H1 (cell line): Measurements from ENCODE around the gene LAMB1. TPM values are rescaled to one million over a fixed set of nuclear protein-coding genes. Genes with fewer than 3 reads are reported as not detected.

ENCODE experiments used
- CTCF ChIA-PET: fragments of 300-600 bp; sonication (Branson Sonifier 250); formaldehyde crosslinking; loops from one replicate; lab custom pipeline; 2021; ENCODE audit not compliant: partially characterized antibody; lab: Charles Lee
- POLR2A ChIA-PET: fragments of 300-600 bp; sonication (Branson Sonifier 250); formaldehyde crosslinking; loops from one replicate; lab custom pipeline; 2021; ENCODE audit warnings: inconsistent platforms; ENCODE audit not compliant: partially characterized antibody; lab: Charles Lee
- DNase-seq, 2 experiments: peaks; one replicate each; pipeline versions ENCODE4 v3.0.0 to v3.0.0-alpha.2; 2010 to 2022; ENCODE audit warnings: low spot score in 2 of 2, low read depth in 1 of 2, mixed read lengths in 1 of 2
- FAIRE-seq: peaks from 2 replicates; lab custom pipeline; 2011; peaks lifted over from hg19 to GRCh38; lab: Jason Lieb, UNC
- H2AFZ ChIP-seq: 2 replicates; pipeline ENCODE4 v1.8.1; 2012; ENCODE audit warnings: low read length, inconsistent platforms
- H2AK5ac ChIP-seq: 2 replicates; pipeline ENCODE4 v1.6.1; 2013; ENCODE audit warnings: low read depth, low read length
- H2BK120ac ChIP-seq: replicated peaks from 2 replicates; pipeline ENCODE3; 2013; ENCODE audit warnings: low read depth, low read length, inconsistent platforms
- H2BK12ac ChIP-seq: 2 replicates; pipeline ENCODE4 v1.6.1; 2013; ENCODE audit warnings: low read depth, low read length
- H2BK15ac ChIP-seq: 2 replicates; pipeline ENCODE4 v1.6.1; 2013; ENCODE audit warnings: low read length
- H2BK20ac ChIP-seq: 2 replicates; pipeline ENCODE4 v1.6.1; 2013; ENCODE audit warnings: low read length
- H2BK5ac ChIP-seq: 2 replicates; pipeline ENCODE4 v1.6.1; 2013; ENCODE audit warnings: low read depth, low read length
- H3K14ac ChIP-seq: 2 replicates; pipeline ENCODE4 v1.6.1; 2013; ENCODE audit warnings: inconsistent platforms; ENCODE audit not compliant: insufficient read length
- H3K18ac ChIP-seq: 2 replicates; pipeline ENCODE4 v1.6.1; 2013; ENCODE audit warnings: low read length; ENCODE audit errors: extremely low read depth
- H3K23ac ChIP-seq: 2 replicates; pipeline ENCODE4 v1.6.1; 2013; ENCODE audit warnings: inconsistent platforms; ENCODE audit not compliant: insufficient read length
- H3K23me2 ChIP-seq: 2 replicates; pipeline ENCODE4 v1.6.1; 2013; ENCODE audit warnings: low read depth, low read length
- H3K27ac ChIP-seq: 2 replicates; pipeline ENCODE4 v1.6.1; 2011; ENCODE audit warnings: low read depth, low read length, inconsistent platforms
- H3K27me3 ChIP-seq, 4 experiments: replicated peaks in 1 of 4; 1 replicate in 1 of 4; 2 replicates in 3 of 4; pipeline versions ENCODE4 v1.6.1 to v1.8.1; 2011 to 2013; ENCODE audit warnings: low read length in 3 of 4, mild to moderate bottlenecking in 3 of 4, inconsistent platforms in 2 of 4, mixed read lengths in 2 of 4, moderate library complexity in 1 of 4; ENCODE audit not compliant: control insufficient read depth in 3 of 4, insufficient read depth in 3 of 4; ENCODE audit errors: extremely low read depth in 1 of 4
- H3K36me3 ChIP-seq, 4 experiments: 2 replicates each; pipeline versions ENCODE4 v1.6.1 to v1.8.1; 2011 to 2013; ENCODE audit warnings: mild to moderate bottlenecking in 4 of 4, low read length in 3 of 4, moderate library complexity in 2 of 4, control low read depth in 1 of 4, inconsistent platforms in 1 of 4; ENCODE audit not compliant: insufficient read depth in 4 of 4, control insufficient read depth in 2 of 4
- H3K4ac ChIP-seq: replicated peaks from 2 replicates; pipeline ENCODE3; 2013; ENCODE audit warnings: low read length, low read depth, mixed read lengths, inconsistent platforms; ENCODE audit not compliant: insufficient read length
- H3K4me1 ChIP-seq, 4 experiments: replicated peaks in 1 of 4; 1 replicate in 1 of 4; 2 replicates in 3 of 4; pipeline versions ENCODE4 v1.6.1 to v1.8.1; 2011 to 2013; ENCODE audit warnings: low read length in 3 of 4, inconsistent platforms in 2 of 4, mixed read lengths in 1 of 4; ENCODE audit not compliant: insufficient read depth in 4 of 4, control insufficient read depth in 3 of 4
- H3K4me2 ChIP-seq, 2 experiments: 2 replicates each; pipeline versions ENCODE4 v1.6.1 to v1.8.1; 2011 to 2013; ENCODE audit warnings: low read depth in 2 of 2, low read length in 2 of 2, control low read depth in 1 of 2, inconsistent platforms in 1 of 2, mild to moderate bottlenecking in 1 of 2; ENCODE audit not compliant: insufficient read depth in 1 of 2
- H3K4me3 ChIP-seq, 4 experiments: fragments of 200-600, 300-600 bp in 1 of 4; sonication (generic), shearing (Covaris generic), sonication (Bioruptor Twin) in 1 of 4; 2 replicates each; pipeline versions ENCODE4 v1.5.1 to v1.8.1; 2011 to 2016; ENCODE audit warnings: low read length in 4 of 4, low read depth in 3 of 4, control low read depth in 2 of 4, inconsistent platforms in 2 of 4, mild to moderate bottlenecking in 2 of 4, mixed read lengths in 1 of 4, moderate library complexity in 1 of 4; ENCODE audit not compliant: insufficient read depth in 2 of 4; ENCODE audit errors: extremely low read depth in 1 of 4
- H3K56ac ChIP-seq: replicated peaks from 2 replicates; pipeline ENCODE3; 2013; ENCODE audit warnings: low read depth, mild to moderate bottlenecking, mixed read lengths, low read length, inconsistent platforms; ENCODE audit not compliant: insufficient read length
- H3K79me1 ChIP-seq: 2 replicates; pipeline ENCODE4 v1.6.1; 2013; ENCODE audit warnings: low read depth, low read length, control low read depth
- H3K79me2 ChIP-seq, 2 experiments: 2 replicates each; pipeline versions ENCODE4 v1.6.1 to v1.8.1; 2012 to 2013; ENCODE audit warnings: low read length in 2 of 2, mild to moderate bottlenecking in 2 of 2, inconsistent platforms in 1 of 2; ENCODE audit not compliant: insufficient read depth in 2 of 2, control insufficient read depth in 1 of 2
- H3K9ac ChIP-seq, 4 experiments: replicated peaks in 1 of 4; 1 replicate in 1 of 4; 2 replicates in 3 of 4; pipeline versions ENCODE4 v1.6.1 to v1.8.1; 2011 to 2013; ENCODE audit warnings: low read depth in 3 of 4, low read length in 3 of 4, control low read depth in 2 of 4, mild to moderate bottlenecking in 2 of 4, moderate library complexity in 2 of 4, inconsistent platforms in 1 of 4; ENCODE audit errors: extremely low read depth in 1 of 4
- H3K9me3 ChIP-seq, 2 experiments: 2 replicates each; pipeline versions ENCODE4 v1.6.1 to v1.8.1; 2012 to 2013; ENCODE audit warnings: mild to moderate bottlenecking in 2 of 2, moderate library complexity in 2 of 2, control low read depth in 1 of 2, inconsistent platforms in 1 of 2, low read depth in 1 of 2, low read length in 1 of 2, mixed read lengths in 1 of 2; ENCODE audit not compliant: insufficient read depth in 2 of 2
- H4K20me1 ChIP-seq, 2 experiments: replicated peaks in 1 of 2; 2 replicates each; pipeline versions ENCODE3 to v1.8.1; 2011 to 2013; ENCODE audit warnings: inconsistent platforms in 2 of 2, low read length in 2 of 2, mild to moderate bottlenecking in 1 of 2; ENCODE audit not compliant: insufficient read depth in 2 of 2, control insufficient read depth in 1 of 2
- H4K5ac ChIP-seq: 2 replicates; pipeline ENCODE4 v1.6.1; 2013; ENCODE audit warnings: low read length, low read depth, mixed read lengths, inconsistent platforms; ENCODE audit not compliant: insufficient read length
- H4K8ac ChIP-seq: 2 replicates; pipeline ENCODE4 v1.8.0; 2013; ENCODE audit warnings: mild to moderate bottlenecking, moderate library complexity, low read length, inconsistent platforms; ENCODE audit not compliant: insufficient read depth; ENCODE audit errors: extremely low read depth
- H4K91ac ChIP-seq: replicated peaks from 2 replicates; pipeline ENCODE3; 2013; ENCODE audit warnings: low read length, mixed read lengths, inconsistent platforms; ENCODE audit not compliant: insufficient read length
- EGR1 ChIP-seq: IDR thresholded peaks from 2 replicates; pipeline ENCODE4 v1.6.1; 2011; ENCODE audit warnings: low read depth, low read length, borderline replicate concordance
- EZH2 ChIP-seq: fragments of 200-600 bp; sonication (generic); IDR thresholded peaks from 2 replicates; pipeline ENCODE4 v1.7.1; 2012; ENCODE audit warnings: low read depth, mild to moderate bottlenecking, moderate library complexity, low read length, inconsistent platforms; ENCODE audit not compliant: severe bottlenecking
- GTF2F1 ChIP-seq: IDR thresholded peaks from 2 replicates; pipeline ENCODE4 v1.6.1; 2012; ENCODE audit warnings: low read depth, low read length, improper control_type of control experiment, borderline replicate concordance
- HDAC6 ChIP-seq: IDR thresholded peaks from one replicate; pipeline ENCODE4 v1.7.1; 2012; ENCODE audit warnings: low read depth, mild to moderate bottlenecking, inconsistent platforms, low read length, moderate library complexity
- NRF1 ChIP-seq: IDR thresholded peaks from 2 replicates; pipeline ENCODE4 v1.6.1; 2011; ENCODE audit warnings: mild to moderate bottlenecking, low read depth, low read length, improper control_type of control experiment
- RAD21 ChIP-seq, 2 experiments: IDR thresholded peaks in 1 of 2; conservative IDR thresholded peaks in 1 of 2; 2 replicates each; pipeline ENCODE4 v1.6.1; 2011; ENCODE audit warnings: low read depth in 2 of 2, low read length in 2 of 2, improper control_type of control experiment in 1 of 2, inconsistent platforms in 1 of 2, mild to moderate bottlenecking in 1 of 2, moderate library complexity in 1 of 2
- SIRT6 ChIP-seq: IDR thresholded peaks from one replicate; pipeline ENCODE4 v1.7.1; 2012; ENCODE audit warnings: low read length, inconsistent platforms
- TCF12 ChIP-seq: IDR thresholded peaks from 2 replicates; pipeline ENCODE4 v1.6.1; 2011; ENCODE audit warnings: low read depth, mild to moderate bottlenecking, low read length
- WGBS, 2 experiments: shearing (Covaris generic) in 1 of 2; methylation state at CpG; one replicate each; pipeline versions ENCODE4 v1.1.6 to v1.1.7; 2013 to 2015; ENCODE audit warnings: low lambda C conversion rate in 2 of 2, mixed read lengths in 2 of 2, inconsistent platforms in 1 of 2, low coverage in 1 of 2, missing lambda C conversion rate in 1 of 2; ENCODE audit not compliant: insufficient replicate concordance in 2 of 2, insufficient coverage in 1 of 2, insufficient read length in 1 of 2; ENCODE audit errors: extremely low coverage in 1 of 2, missing lambda C conversion rate in 1 of 2; 5-methylcytosine and 5-hydroxymethylcytosine counted together
- polyA plus RNA-seq, 7 experiments: library from polyadenylated mRNA; depleted of rRNA in 3 of 7; stranded (reverse) in 5 of 7; unstranded in 2 of 7; fragments of >200 nt in 5 of 7; fragments of 200-250 nt in 2 of 7; gene quantifications; 1 replicate in 5 of 7; 2 replicates in 1 of 7; 4 replicates in 1 of 7; pipeline versions ENCODE4 v1.2.1 to v1.2.3, GENCODE V29; 2011 to 2013; ENCODE audit warnings: missing spikeins in 2 of 7, mixed read lengths in 2 of 7
- total RNA-seq: library from RNA; stranded (reverse); fragmentation: NEBNext Ultra II Directional; extraction: Animal tissue kit (Norgen Biotek cat#: 25700); gene quantifications from 2 replicates; pipeline ENCODE4 v1.2.1, GENCODE V29; 2021
- TF ChIP-seq, protein P1 (sequence below), 3 experiments: IDR thresholded peaks; 1 replicate in 2 of 3; 2 replicates in 1 of 3; pipeline versions ENCODE4 v1.5.1 to v1.6.1; 2011; ENCODE audit warnings: low read length in 3 of 3, mild to moderate bottlenecking in 3 of 3, inconsistent platforms in 2 of 3, low read depth in 1 of 3, moderate library complexity in 1 of 3; ENCODE audit not compliant: insufficient read depth in 1 of 3; ENCODE audit errors: control extremely low read depth in 1 of 3
- TF ChIP-seq, protein P2 (sequence below): IDR thresholded peaks from 2 replicates; pipeline ENCODE4 v1.6.1; 2012; ENCODE audit warnings: inconsistent platforms

The LAMB1 gene
- total and polyA plus RNA-seq, 2 of the 8 experiments (the other 6 are each of a cell fraction or from before 2014, with no cell fraction given) = 31.9 to 38.5 TPM

DNA sequence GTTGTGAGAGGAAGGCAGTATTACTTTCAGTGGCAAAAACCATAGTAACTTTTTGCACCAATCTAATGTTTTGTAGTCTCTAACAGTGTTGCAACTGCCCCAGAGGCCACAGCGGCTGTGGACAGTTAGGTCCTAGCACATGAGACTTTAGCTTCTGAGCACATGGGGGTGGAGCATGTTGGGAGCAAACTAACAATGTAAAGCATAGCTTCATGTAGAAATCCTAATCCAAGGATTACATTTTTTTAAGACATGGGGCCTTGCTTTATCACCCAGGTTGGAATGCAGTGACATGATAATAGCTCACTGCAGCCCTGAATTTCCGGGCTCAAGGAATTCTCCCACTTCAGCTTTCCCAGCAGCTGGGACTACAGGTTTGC, 49.0 kb downstream of the LAMB1 start:
- Histone ChIP-seq H2BK120ac (no peak overlapping the region), H2BK20ac (no peak overlapping the region), H3K9ac (no peak overlapping the region), H3K23me2 (no peaks in the 10 kb centered on the region; the same call in 1 of the 2 replicates), H4K8ac (no peak overlapping the region), H2AK5ac (no peak overlapping the region), H3K27ac (no peak overlapping the region), H3K27me3 (no peaks in the 10 kb centered on the region), H2AFZ (no peak overlapping the region), H3K79me1 (no peaks in the 10 kb centered on the region), H3K4me3 (no peak overlapping the region), H4K91ac (no peak overlapping the region), H3K4me2 (no peak overlapping the region; a peak in 2 of 4 replicates), H4K20me1 (no peaks in the 10 kb centered on the region), H4K5ac (no peak overlapping the region), H3K56ac (no peak overlapping the region), H3K4me1 (peaks cover 3 to 18% (median 11%) of the 10 kb centered on the region in 4 experiments; a peak in 6 of 7 replicates), H3K23ac (no peak overlapping the region), H2BK5ac (no peak overlapping the region), H2BK12ac (peak overlapping the region; percentile 82; the same call in 1 of the 2 replicates), H3K14ac (no peak overlapping the region), H3K4ac (no peak overlapping the region), H3K9me3 (no peaks in the 10 kb centered on the region), H3K36me3 (peaks cover 3 to 51% (median 11%) of the 10 kb centered on the region in 4 experiments; a peak in 5 of 8 replicates), H2BK15ac (no peak overlapping the region), H3K79me2 (no peaks in the 10 kb centered on the region), H3K18ac (no peak overlapping the region)
- no peak for FAIRE-seq
- no peak for DNase-seq
- POLR2A ChIA-PET = interaction anchor here (1.1 to 5.0 kb wide), 3 partner anchors 10 to 50 kb away, joined by 3 to 36 read pairs (median 4); no protein-coding TSS in a partner anchor
- 90% methylated on average over 2 of the region's 2 CpGs; no CpG with 5 or more reads in 1 of the 2 experiments for WGBS, 2 experiments
- CTCF ChIA-PET = interaction anchor here (0.6 to 1.4 kb wide), 8 partner anchors 31 to 1693 kb away, joined by 3 to 5 read pairs (median 4); partner anchors contain the start of gene LAMB1
- TF ChIP-seq NRF1 = no peak
- no peak for TF ChIP-seq TCF12
- TF ChIP-seq, protein P1, sequence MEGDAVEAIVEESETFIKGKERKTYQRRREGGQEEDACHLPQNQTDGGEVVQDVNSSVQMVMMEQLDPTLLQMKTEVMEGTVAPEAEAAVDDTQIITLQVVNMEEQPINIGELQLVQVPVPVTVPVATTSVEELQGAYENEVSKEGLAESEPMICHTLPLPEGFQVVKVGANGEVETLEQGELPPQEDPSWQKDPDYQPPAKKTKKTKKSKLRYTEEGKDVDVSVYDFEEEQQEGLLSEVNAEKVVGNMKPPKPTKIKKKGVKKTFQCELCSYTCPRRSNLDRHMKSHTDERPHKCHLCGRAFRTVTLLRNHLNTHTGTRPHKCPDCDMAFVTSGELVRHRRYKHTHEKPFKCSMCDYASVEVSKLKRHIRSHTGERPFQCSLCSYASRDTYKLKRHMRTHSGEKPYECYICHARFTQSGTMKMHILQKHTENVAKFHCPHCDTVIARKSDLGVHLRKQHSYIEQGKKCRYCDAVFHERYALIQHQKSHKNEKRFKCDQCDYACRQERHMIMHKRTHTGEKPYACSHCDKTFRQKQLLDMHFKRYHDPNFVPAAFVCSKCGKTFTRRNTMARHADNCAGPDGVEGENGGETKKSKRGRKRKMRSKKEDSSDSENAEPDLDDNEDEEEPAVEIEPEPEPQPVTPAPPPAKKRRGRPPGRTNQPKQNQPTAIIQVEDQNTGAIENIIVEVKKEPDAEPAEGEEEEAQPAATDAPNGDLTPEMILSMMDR (IDR thresholded peaks at IDR 0.05; ENCODE audit: control extremely low read depth in 1 of 3, insufficient read depth in 1 of 3, low read depth in 1 of 3, low read length in 3 of 3) = no peak
- TF ChIP-seq SIRT6 = no peak
- TF ChIP-seq EZH2 = no peak
- no peak for TF ChIP-seq GTF2F1
- no peak for TF ChIP-seq EGR1
- no peak for TF ChIP-seq HDAC6
- TF ChIP-seq, protein P2, sequence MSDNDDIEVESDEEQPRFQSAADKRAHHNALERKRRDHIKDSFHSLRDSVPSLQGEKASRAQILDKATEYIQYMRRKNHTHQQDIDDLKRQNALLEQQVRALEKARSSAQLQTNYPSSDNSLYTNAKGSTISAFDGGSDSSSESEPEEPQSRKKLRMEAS = no peak
- TF ChIP-seq RAD21 (IDR thresholded peaks at IDR 0.05 in 1 of 2, conservative IDR thresholded peaks at IDR 0.05 in 1 of 2; ENCODE audit: low read depth in 2 of 2, low read length in 2 of 2) = no peak
